HUES64 (cell line): Measurements from ENCODE around the gene PLXNB2.

Experiments used
- H3K27ac ChIP-seq: 2 replicates; pipeline ENCODE4 v1.7.0; 2013; ENCODE audit warnings: low read depth, low read length, inconsistent platforms
- H3K27me3 ChIP-seq: 2 replicates; pipeline ENCODE4 v1.6.1; 2013; ENCODE audit warnings: mild to moderate bottlenecking, low read length; ENCODE audit not compliant: insufficient read depth
- H3K36me3 ChIP-seq: 2 replicates; pipeline ENCODE4 v1.6.1; 2013; ENCODE audit warnings: mild to moderate bottlenecking, low read length; ENCODE audit not compliant: insufficient read depth
- H3K4me1 ChIP-seq: 2 replicates; pipeline ENCODE4 v1.6.1; 2013; ENCODE audit warnings: mild to moderate bottlenecking, low read length, moderate library complexity; ENCODE audit not compliant: insufficient read depth
- H3K4me3 ChIP-seq: 2 replicates; pipeline ENCODE4 v1.5.1; 2013; ENCODE audit warnings: mild to moderate bottlenecking, low read length, moderate library complexity
- H3K9ac ChIP-seq: 2 replicates; pipeline ENCODE4 v1.6.1; 2013; ENCODE audit warnings: mild to moderate bottlenecking, low read depth, low read length
- H3K9me3 ChIP-seq: 2 replicates; pipeline ENCODE4 v1.6.1; 2013; ENCODE audit warnings: low read depth, low read length; ENCODE audit not compliant: insufficient read depth
- WGBS: fragments of 150-250, 120-280 bp; methylation state at CpG from one replicate; pipeline ENCODE4 v1.1.7; 2013; ENCODE audit warnings: missing lambda C conversion rate; 5-methylcytosine and 5-hydroxymethylcytosine counted together

The PLXNB2 gene

GRCh38 chr22:50310031-50310722 is 2.7 kb upstream of the PLXNB2 start:
- no peaks in the 10 kb centered on the region for H3K9me3 ChIP-seq
- WGBS = 90% methylated on average over 18 of the region's 21 CpGs
- peaks cover 15% of the 10 kb centered on the region for H3K4me1 ChIP-seq
- no peak overlapping the region for H3K4me3 ChIP-seq
- no peak overlapping the region for H3K27ac ChIP-seq
- H3K27me3 ChIP-seq = peaks cover 7% of the 10 kb centered on the region; the same call in 1 of the 2 replicates
- H3K36me3 ChIP-seq = no peaks in the 10 kb centered on the region
- no peak overlapping the region for H3K9ac ChIP-seq

GRCh38 chr22:50309601-50309991 is 2.1 kb upstream of the PLXNB2 start:
- H3K36me3 ChIP-seq = no peaks in the 10 kb centered on the region
- no peaks in the 10 kb centered on the region for H3K9me3 ChIP-seq
- WGBS = 77% methylated on average over 7 of the region's 7 CpGs
- H3K4me1 ChIP-seq = peaks cover 15% of the 10 kb centered on the region
- H3K4me3 ChIP-seq = no peak overlapping the region
- no peak overlapping the region for H3K9ac ChIP-seq
- peaks cover 7% of the 10 kb centered on the region; the same call in 1 of the 2 replicates for H3K27me3 ChIP-seq
- H3K27ac ChIP-seq = no peak overlapping the region

- Histone ChIP-seq H3K36me3 (no peaks in the 10 kb centered on the region), H3K27me3 (peaks cover 7% of the 10 kb centered on the region; the same call in 1 of the 2 replicates), H3K9ac (no peak overlapping the region), H3K9me3 (no peaks in the 10 kb centered on the region), H3K4me1 (peaks cover 15% of the 10 kb centered on the region; the same call in 1 of the 2 replicates), H3K27ac (0 out of 2 replicates have a peak overlapping the region, but pooled peaks have one; percentile 8), H3K4me3 (no peak overlapping the region)
- WGBS = 81% methylated on average over 9 of the region's 9 CpGs
Measured at GRCh38 chr22:50308986-50309600, 1.6 kb upstream of the PLXNB2 start.

- H3K27ac ChIP-seq = no peak overlapping the region
Measured at GRCh38 chr22:50308597-50308935, 1.1 kb upstream of the PLXNB2 start.

GRCh38 chr22:50307890-50308596 is 597 bp upstream of the PLXNB2 start:
- no peak overlapping the region for H3K9ac ChIP-seq
- peaks cover 7% of the 10 kb centered on the region; the same call in 1 of the 2 replicates for H3K27me3 ChIP-seq
- no peaks in the 10 kb centered on the region for H3K9me3 ChIP-seq
- H3K4me1 ChIP-seq = peaks cover 20% of the 10 kb centered on the region; the same call in 1 of the 2 replicates
- WGBS = 78% methylated on average over 19 of the region's 19 CpGs
- H3K36me3 ChIP-seq = no peaks in the 10 kb centered on the region
- no peak overlapping the region for H3K4me3 ChIP-seq
- no peak overlapping the region for H3K27ac ChIP-seq

More at GRCh38 chr22:50308597-50308935, 1.1 kb upstream of the PLXNB2 start:
- H3K9ac ChIP-seq = no peak overlapping the region
- WGBS = 55% methylated on average over 7 of the region's 7 CpGs
- H3K4me3 ChIP-seq = no peak overlapping the region
- peaks cover 18% of the 10 kb centered on the region; the same call in 1 of the 2 replicates for H3K4me1 ChIP-seq
- no peaks in the 10 kb centered on the region for H3K36me3 ChIP-seq
- H3K27me3 ChIP-seq = peaks cover 7% of the 10 kb centered on the region; the same call in 1 of the 2 replicates
- H3K9me3 ChIP-seq = no peaks in the 10 kb centered on the region

GRCh38 chr22:50305923-50306566 is 1.4 kb downstream of the PLXNB2 start:
- H3K27me3 ChIP-seq = peaks cover 7% of the 10 kb centered on the region; the same call in 1 of the 2 replicates
- H3K36me3 ChIP-seq = no peaks in the 10 kb centered on the region
- no peaks in the 10 kb centered on the region for H3K9me3 ChIP-seq
- no peak overlapping the region for H3K27ac ChIP-seq
- H3K4me1 ChIP-seq = peaks cover 20% of the 10 kb centered on the region; the same call in 1 of the 2 replicates
- H3K4me3 ChIP-seq = peak overlapping the region; percentile 74
- 27% methylated on average over 21 of the region's 21 CpGs for WGBS
- H3K9ac ChIP-seq = peak overlapping the region; percentile 25; the same call in 1 of the 2 replicates

GRCh38 chr22:50305393-50305922 is 2.0 kb downstream of the PLXNB2 start:
- peaks cover 20% of the 10 kb centered on the region; the same call in 1 of the 2 replicates for H3K4me1 ChIP-seq
- H3K27ac ChIP-seq = no peak overlapping the region
- 84% methylated on average over 14 of the region's 14 CpGs for WGBS
- no peaks in the 10 kb centered on the region for H3K9me3 ChIP-seq
- no peak overlapping the region for H3K9ac ChIP-seq
- H3K4me3 ChIP-seq = peak overlapping the region; percentile 74; the same call in 1 of the 2 replicates
- H3K36me3 ChIP-seq = no peaks in the 10 kb centered on the region
- H3K27me3 ChIP-seq = peaks cover 7% of the 10 kb centered on the region; the same call in 1 of the 2 replicates

- Histone ChIP-seq H3K9me3 (no peaks in the 10 kb centered on the region), H3K27ac (no peak overlapping the region)
- WGBS = 91% methylated on average over 20 of the region's 22 CpGs
Measured at GRCh38 chr22:50304528-50305392, 2.7 kb downstream of the PLXNB2 start.

GRCh38 chr22:50303848-50304527 is 3.5 kb downstream of the PLXNB2 start:
- Histone ChIP-seq H3K4me1 (peaks cover 18% of the 10 kb centered on the region; the same call in 1 of the 2 replicates), H3K9me3 (no peaks in the 10 kb centered on the region), H3K27me3 (peaks cover 12% of the 10 kb centered on the region), H3K36me3 (no peaks in the 10 kb centered on the region), H3K27ac (no peak overlapping the region), H3K4me3 (no peak overlapping the region), H3K9ac (no peak overlapping the region)
- WGBS = 72% methylated on average over 11 of the region's 11 CpGs

More at GRCh38 chr22:50304528-50305392, 2.7 kb downstream of the PLXNB2 start:
- Histone ChIP-seq H3K4me1 (peaks cover 20% of the 10 kb centered on the region; the same call in 1 of the 2 replicates), H3K27me3 (peaks cover 11% of the 10 kb centered on the region), H3K36me3 (no peaks in the 10 kb centered on the region), H3K4me3 (no peak overlapping the region), H3K9ac (no peak overlapping the region)
